DMS 273 (cell line): ENCODE results near the gene KRT39.

ENCODE experiments used
- DNase-seq: peaks from one replicate; lab custom pipeline; 2025; ENCODE audit not compliant: unreplicated experiment; lab: John Stamatoyannopoulos, UW

KRT39 gene

DNA sequence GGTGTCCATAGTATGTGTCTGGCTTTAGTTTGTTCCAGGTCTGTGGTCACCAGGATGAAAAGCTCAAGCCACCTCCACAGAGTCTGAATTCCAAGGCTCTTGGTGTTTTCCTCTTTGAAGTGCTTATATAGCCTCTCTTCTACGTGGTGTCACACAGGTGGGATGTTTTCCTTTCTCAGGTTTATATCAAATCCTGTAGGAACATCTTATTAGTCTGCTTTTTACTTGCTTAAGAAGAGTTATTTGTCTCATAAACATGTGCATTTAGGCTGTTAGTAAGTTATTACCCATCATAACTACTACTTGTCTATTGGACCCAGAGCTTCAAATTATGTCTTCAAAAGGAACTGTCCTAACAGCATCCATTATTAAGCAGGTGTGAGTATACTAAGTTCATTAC, at the start of gene KRT39:
Gene KRT39 (minus strand): TSS at position 101 of the 400 bp plus-strand sequence. CDS start 92 bp downstream, at position 9.
- no peak for DNase-seq

DNA sequence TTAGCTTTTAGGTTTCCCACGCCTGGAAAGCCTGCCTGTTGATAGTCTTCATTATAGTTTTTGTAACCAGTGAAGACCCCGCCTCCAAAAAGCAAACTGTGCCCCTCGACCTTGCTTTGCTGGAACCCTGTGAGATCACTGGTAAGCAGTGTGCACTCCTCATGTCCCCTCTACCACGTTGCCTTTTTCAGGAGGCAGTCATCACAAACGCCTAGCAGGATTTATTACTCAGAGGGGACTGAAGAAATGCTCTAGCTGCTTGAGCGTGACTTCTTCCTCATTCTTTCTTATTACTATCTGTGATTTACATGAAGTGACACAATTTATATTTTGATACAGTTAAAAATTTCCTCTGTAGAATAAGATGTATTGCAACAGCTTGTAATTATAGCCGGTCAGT, 48.7 kb upstream of the KRT39 start:
- no peak for DNase-seq

DNA sequence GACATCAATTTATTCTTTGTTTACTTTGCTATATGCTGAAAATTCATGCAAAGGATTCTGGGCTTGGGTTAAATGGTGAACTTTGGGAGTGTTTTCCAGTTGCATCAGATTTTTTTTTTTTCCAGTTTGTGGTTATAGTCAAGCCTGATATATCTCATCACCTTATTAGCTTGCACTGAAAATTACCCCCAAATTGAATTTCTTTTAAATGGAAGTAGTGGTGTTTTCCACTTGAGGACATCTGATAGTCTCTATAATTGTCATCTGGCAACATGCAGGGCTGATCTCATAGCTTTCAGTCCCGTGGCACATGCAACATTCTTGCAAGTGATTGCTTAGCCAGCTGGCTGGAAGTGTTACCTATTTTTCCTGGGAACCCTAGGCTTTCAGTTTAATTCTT, 46.9 kb upstream of the KRT39 start:
- peak; percentile 35 for DNase-seq

DNA sequence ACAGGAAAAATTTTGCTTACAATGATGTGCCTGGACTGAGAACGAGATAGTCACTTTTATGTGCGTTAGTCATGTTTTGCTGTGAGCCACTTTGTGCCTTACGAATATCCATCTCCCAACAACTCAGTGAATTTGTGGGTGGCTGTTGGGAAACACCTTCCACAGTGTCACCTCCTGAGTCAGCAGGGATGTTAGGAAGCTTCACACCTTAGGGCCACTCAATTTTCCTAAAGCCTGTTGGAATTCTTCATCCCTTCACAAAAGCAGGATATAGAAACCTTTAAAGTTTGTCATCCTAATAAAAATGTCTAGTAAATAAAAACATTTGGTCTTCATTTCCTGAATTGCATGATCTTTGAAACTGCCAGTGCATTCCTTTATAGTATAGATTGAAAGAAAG, 46.4 kb upstream of the KRT39 start:
- DNase-seq: no peak

DNA sequence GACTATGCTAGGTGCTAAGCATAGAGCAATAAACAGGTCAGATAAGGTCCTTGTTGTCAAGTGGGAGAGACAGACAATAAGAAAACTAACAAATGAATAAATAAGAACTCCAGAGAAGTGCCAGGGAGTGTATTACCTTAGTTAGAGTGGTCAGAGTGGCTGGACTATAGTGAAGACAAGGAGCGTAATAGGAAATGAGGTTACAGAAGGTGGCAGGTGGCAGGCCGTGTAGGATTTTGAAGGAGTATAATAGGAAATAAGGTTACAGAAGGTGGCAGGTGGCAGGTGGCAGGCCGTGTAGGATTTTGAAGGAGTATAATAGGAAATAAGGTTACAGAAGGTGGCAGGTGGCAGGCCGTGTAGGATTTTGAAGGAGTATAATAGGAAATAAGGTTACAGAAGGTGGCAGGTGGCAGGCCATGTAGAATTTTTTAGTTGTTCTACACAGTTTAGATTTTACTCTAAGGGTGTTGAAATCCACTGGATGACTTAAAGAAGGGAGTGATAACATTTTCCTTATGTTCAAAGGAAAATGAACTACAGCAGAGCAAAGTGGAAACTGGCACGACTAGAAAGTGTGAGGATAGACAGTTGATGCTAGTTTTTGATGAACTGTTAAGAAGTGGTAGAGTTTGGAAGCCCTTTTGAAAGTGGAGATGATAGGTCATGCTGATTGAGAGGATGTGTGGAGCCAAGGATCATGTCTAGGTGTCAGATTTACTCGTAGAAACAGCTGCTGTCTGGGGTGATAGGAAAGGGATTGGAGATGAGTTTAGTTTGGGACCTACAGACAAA, 45.8 kb upstream of the KRT39 start:
- no peak for DNase-seq

DNA sequence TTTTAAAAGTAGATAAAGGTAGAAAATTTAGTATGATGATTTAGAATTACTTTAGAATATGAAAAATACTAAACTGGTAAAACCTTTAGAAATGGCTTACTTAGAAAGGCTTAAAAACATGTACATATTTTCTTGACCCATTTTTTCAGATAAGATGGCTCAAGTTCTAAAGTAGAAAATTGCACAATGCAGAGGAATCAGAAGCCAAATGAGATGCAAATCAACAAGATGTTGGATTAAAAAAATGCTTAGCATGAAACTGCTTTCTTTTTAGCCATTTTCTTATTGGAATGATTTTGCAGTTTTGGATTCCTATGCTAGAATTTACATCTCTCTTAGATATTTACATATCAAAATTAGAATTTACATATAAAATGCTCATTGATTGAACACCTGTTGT, 43.7 kb upstream of the KRT39 start:
- DNase-seq: no peak

DNA sequence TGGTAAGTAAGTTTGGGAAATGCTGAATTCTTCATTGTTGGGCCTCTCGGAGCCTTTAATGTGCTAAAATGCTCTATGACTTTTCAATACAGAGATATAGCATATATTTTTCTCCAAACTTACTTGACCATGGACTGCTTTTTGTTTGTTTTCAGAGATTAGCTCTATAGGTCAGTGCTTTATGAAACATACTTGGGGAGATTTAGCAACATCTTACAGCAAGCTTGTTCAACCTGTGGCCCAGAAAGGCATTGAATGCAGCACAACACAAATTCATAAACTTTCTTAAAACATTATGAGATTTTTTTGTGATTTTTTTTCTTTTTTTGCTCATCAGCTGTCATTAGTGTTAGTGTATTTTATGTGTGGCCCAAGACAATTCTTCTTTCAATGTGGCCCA, 43.2 kb upstream of the KRT39 start:
- no peak for DNase-seq

DNA sequence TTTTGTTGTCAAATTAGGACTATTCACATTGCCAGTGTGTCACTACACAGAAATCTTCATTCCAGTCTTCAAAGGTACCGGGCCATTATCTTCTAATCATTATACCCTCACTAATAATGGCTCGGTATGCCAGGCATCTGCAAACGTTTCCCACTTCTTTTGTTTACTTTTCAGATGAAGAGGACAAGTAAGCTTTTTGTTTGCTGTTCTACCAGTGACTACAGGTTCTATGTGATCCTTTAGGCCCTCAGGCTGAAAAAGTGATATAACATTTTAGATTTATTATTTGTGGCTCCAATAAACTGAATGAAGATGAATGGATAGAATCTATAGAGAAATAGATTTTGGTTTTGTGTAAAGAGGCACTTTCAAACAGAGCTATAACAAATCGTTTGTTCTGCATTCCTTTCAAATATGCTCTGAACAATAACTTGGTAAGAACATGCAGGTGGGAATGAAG, 42.6 kb upstream of the KRT39 start:
- DNase-seq: no peak

DNA sequence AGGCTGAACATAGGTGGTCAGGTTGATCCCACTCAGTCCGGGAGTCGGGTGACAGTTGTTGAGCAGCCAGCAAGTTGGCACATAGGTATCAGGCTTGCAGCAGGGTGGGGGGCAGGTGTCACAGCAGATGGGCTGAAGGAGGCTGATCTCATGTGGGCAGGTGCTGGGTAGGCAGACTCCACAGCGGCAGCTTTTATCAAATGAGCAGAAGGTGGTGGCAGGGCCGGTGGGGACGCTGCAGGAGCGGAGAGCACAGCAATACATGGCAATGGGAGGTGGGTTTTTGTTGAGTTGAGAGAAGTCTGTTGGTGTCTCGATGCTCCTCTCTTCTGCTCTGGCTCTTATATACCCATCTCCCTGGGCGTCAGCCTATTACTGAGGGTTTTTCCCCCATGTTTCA, 42.1 kb upstream of the KRT39 start, which contains the start of gene KRTAP3-1:
Gene KRTAP3-1 (minus strand): TSS at position 318 of the 400 bp plus-strand sequence. CDS start 54 bp downstream, at position 264.
- DNase-seq: peak; percentile 57

DNA sequence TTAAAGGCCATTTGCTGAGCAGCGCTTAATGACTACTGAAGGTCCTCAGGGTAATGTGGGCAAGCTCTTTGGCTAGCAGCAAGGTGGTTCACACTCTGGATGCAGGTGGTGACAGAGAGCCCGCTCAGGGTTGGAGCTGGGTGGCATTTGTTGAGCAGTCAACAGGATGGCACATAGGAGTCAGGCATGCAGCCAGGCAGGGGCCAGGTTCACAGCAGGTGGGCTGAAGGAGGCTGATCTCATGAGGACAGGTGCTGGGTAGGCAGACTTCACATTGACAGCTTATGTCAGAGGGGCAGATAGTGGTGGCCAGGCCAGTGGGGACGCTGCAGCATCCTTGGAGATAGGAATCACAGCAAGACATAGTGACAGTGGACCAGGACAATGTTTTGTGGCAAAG, 37.6 kb upstream of the KRT39 start:
- no peak for DNase-seq

DNA sequence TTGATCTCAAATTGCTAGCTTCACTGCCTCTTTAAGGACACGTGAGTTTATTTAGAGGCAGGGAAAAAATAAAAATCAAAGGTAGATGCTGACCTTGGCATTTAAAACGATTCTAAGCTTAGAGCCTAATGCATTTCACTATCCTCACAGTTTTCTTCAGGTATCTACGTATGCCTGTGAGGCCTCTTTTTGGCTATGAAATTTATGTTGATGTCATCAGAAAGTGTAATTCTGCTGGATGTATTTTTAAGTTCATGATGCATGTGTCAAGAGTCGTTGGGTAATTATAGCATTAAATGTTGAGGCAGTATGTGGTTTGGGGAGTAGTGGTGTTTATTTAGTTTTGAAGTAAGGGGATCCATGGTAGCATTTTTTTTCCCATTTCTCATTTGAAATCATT, 37.2 kb upstream of the KRT39 start:
- no peak for DNase-seq

DNA sequence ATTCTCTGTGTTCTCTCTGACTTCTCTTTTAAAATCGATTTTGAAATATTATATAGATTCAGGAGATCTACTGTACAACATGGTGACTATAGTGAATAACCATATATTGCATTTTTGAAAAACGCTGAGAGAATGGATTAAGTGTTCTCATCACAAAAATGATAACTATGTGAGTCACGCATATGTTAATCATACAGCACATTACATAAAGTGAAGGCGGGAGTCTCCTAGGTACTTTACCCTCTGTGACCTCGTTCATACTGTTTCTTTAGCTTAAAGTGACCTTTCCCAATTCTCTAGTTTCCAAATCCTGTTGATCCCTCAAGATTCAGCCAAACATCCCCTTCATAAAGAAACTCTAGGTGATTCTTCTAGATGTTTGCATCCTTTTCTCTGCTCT, 36.1 kb upstream of the KRT39 start:
- DNase-seq: no peak

DNA sequence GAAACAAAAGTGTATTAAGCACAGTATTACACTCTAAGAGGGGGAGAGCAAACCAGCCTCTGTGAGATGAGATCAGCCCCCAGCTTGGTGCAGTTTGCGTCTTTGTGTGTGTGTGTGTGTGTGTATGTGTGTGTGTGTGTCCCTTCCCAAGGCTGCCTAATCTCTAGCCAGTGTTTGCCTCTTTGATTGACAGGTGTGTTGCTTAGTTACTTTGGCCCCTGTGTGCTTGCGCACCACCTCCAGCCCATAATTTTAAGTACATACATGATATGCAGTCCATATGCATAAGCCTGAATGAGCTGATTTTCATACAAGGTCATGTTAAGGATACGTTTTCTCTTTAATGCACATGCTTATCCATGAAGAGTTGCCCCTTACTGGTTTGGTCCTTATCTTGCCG, 35.0 kb upstream of the KRT39 start:
- DNase-seq: no peak

DNA sequence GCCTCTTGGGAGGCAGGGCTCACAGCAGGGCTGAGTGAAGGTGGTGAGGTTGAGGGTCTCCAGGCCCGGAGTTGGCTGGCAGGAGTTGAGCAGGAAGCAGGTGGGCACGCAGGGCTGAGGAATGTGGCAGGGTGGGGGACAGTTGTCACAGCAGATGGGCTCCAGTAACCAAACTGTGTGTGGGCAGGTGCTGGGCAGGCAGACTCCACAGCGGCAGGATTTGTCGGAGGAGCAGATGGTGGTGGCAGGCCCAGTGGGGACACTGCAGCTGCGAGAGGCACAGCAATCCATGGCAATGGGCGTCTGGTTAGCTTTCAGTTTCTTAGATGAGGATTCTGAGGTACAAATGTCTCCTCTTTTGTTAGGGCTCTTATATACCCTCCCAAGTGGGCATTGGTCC, 32.8 kb upstream of the KRT39 start, which contains the start of gene KRTAP3-2:
Gene KRTAP3-2 (minus strand): TSS at position 344 of the 400 bp plus-strand sequence. CDS start 53 bp downstream, at position 291.
- peak; percentile 52 for DNase-seq

DNA sequence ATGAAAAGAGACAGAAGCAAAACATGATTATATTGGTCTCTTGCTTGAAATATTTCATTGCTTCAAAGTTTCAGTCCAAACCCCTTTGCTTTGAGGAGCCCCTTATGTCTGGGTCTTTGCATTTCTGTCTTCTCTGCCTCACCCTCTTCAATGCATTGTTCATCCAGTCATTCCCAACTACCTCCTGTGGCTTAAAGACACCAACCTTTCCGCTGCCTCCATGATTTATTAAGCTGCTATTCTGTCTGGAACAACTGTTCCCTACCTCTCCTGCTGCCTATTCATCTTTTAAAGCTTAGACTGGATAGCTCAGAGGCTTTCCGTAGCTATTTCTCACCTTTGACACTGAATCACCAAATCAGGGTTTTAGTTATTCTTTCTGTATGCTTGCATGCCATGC, 30.6 kb upstream of the KRT39 start:
- DNase-seq: no peak

DNA sequence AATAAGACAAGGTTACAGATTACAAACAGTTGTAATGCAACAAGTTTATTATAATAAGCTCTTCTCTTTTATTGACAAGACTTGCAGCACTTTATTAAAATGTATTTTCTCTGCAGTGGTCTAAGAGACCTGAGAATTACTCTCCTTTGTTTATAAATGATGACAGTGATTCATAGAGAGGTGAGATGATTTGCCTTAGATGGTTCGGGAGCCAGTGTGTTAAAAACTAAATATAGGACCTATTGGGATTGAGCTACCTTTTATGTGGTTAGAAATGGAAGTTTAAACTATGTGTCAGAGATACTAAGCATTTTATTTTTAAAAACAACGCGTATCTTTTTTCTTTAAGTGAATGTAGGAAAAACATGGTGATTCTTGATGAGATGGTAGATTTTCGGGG, 30.1 kb upstream of the KRT39 start:
- DNase-seq: no peak

DNA sequence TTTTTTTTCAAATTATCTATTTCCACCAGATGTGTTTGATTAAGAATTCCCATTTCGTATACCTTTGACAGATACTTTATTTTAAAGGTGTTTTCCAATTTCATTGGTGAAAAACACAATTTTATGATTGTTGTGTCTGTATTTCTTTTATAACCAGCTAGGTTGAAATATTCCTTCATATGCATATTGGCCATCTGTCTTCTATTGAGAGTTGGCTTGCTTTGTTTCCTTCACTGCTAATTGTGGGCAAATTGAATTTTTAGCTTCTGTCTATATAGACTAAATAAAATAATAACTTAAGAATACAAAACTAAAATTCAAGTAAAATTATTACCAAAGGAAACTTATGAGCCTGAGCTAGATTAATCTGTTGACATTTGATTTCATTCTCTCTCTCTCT, 28.4 kb upstream of the KRT39 start:
- no peak for DNase-seq

DNA sequence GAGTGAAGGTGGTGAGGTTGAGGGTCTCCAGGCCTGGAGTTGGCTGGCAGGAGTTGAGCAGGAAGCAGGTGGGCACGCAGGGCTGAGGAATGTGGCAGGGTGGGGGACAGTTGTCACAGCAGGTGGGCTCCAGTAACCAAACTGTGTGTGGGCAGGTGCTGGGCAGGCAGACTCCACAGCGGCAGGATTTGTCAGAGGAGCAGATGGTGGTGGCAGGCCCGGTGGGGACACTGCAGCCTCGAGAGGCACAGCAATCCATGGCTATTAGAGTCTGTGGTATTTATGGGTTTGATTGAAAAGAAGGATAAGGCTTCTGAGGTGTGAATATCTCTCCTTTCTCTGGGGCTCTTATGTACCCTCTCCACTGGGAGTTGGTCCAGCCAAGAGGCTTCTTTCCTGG, 27.1 kb upstream of the KRT39 start, which contains the start of gene KRTAP3-3:
Gene KRTAP3-3 (minus strand): TSS at position 326 of the 400 bp plus-strand sequence. CDS start 67 bp downstream, at position 259.
- DNase-seq: no peak

DNA sequence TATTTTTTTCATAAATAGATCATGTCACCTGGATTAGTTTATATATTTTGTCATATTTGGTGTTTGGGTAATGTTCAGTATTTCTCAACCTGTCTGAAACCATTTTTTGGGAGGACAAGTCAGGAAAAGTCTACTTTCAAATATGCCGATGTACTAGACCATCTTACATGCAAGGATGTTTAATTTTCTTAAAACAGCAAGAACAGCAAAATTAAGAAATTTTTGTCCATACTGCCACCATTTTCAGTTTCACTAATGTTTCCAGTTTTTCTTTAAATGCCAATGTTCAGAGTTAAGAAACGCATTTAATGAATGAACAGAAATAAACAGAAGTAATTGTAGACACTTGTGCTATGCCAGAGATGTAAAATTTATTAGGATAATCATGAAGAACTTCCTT, 26.3 kb upstream of the KRT39 start:
- no peak for DNase-seq

DNA sequence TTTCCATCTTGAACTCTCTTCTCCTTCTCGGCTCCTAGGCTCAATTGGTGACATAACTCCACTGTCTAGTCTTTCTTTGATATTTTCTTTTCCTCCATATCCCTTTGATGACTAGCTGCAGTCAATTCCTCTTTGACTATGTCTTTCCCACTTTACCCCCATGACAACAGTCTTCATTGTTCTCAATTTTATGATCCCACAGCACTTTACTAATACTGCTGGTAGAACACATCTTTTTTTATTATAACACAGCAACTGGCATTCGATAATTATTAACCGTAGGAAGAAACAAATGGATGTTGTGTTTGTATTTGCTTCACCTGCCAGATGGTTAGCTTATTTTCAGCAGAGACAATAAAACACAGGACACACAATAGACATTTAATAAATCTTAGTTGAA, 25.9 kb upstream of the KRT39 start:
- no peak for DNase-seq

DNA sequence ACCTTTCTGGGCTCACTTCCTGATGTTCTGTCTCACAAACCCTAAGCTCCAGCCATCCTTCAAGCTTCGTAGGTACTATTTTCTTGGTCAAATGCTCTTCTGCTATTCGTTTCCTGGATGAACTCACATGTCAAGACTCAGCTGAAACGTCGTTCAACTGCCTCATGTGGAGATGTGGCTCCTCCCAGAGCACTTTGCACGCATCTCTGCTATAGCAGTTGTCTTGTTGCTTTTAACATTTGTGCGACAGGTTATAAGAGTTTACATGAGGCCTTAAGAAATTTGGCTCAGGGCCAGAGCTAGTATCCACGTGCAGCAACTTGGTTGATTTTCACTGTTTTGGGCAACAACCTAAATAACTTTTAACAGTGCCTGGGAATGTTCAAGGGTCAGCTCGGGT, 20.2 kb upstream of the KRT39 start:
- no peak for DNase-seq

DNA sequence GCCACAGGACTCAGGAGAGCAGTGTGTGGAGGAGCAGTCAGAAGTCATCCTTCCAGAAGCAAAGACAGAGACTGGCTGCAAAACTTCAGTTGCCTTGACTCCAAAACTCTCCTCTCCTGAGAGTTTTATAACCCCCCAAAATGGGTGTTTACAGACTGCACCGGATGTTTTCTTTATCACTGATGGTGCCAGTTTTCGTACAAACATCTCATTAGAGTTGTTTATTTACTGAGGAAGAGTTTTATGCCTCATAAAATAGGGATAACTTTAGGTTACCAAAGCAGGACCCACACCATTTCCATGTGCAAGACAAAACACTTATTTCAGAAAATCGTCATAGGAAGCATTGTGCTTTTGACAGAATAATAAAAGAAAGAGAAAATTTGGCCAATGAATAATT, 17.5 kb upstream of the KRT39 start, which contains the start of gene KRT40:
Gene KRT40 (minus strand): TSS at position 101 of the 400 bp plus-strand sequence. CDS start 53 bp downstream, at position 48.
- no peak for DNase-seq

DNA sequence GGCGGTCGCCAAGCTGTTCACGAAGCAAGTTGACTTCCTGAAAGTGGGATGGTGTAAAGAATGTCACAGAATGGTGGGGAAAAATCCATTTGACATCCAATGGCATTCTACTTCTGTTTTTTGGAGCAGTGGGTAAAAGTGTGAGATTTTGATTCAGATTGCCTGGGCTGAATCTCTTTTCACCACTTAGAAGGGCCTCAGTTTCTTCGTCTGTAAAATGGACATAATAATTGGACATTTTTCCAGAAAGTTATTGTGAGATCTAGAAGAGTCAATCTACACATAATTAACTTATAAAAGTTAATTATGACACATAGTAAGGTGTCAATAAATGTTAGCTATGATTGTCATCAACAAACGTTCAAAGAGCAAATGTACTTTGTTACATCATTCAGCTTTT, 14.4 kb upstream of the KRT39 start:
- DNase-seq: no peak
